Activated T-cell treated with anti-CD3 and anti-CD28 coated beads, Interleukin-2, amount 50 U/mL, for 72 hours (primary cell): Measurements from ENCODE around the gene NRROS. TPM values are rescaled to one million over a fixed set of nuclear protein-coding genes. Genes with fewer than 3 reads are reported as not detected.

ENCODE experiments used
- ATAC-seq, 2 donors: fragments of 150-1000 bp; cut with Tn5 transposase; replicated peaks in 1 of 2; 2 replicates each; pipeline ENCODE4 v1.10.0; 2021; ENCODE audit warnings: moderate library complexity in 2 of 2, mild to moderate bottlenecking in 1 of 2
- DNase-seq, 2 donors: peaks; one replicate each; pipeline ENCODE4 v3.0.0; 2021 to 2022; ENCODE audit warnings: mixed read lengths in 1 of 2
- H3K27ac Mint-ChIP-seq: one replicate; pipeline ENCODE4 v1.8.0; 2022; ENCODE audit warnings: mild to moderate bottlenecking, moderate library complexity, mixed read lengths
- H3K27me3 Mint-ChIP-seq: one replicate; pipeline ENCODE4 v1.8.0; 2022; ENCODE audit warnings: low read depth, mixed read lengths
- H3K36me3 Mint-ChIP-seq, 2 donors: one replicate each; pipeline ENCODE4 v1.8.0; 2022; ENCODE audit warnings: mixed read lengths in 2 of 2, mild to moderate bottlenecking in 1 of 2; ENCODE audit not compliant: insufficient read depth in 2 of 2
- H3K4me1 Mint-ChIP-seq: one replicate; pipeline ENCODE4 v1.8.0; 2022; ENCODE audit warnings: low read depth, mixed read lengths
- H3K4me3 Mint-ChIP-seq, 2 donors: one replicate each; pipeline ENCODE4 v1.8.0; 2022; ENCODE audit warnings: mild to moderate bottlenecking in 2 of 2, mixed read lengths in 2 of 2, moderate library complexity in 2 of 2
- H3K9me3 Mint-ChIP-seq, 2 donors: one replicate each; pipeline ENCODE4 v1.8.0; 2022; ENCODE audit warnings: mixed read lengths in 2 of 2
- total RNA-seq, 2 donors: library from RNA; stranded (reverse); gene quantifications; one replicate each; pipeline ENCODE4 v1.2.3, GENCODE V29; 2022

NRROS gene
- total RNA-seq, 2 donors from 2014 or later = 15.2 to 20.6 TPM

DNA sequence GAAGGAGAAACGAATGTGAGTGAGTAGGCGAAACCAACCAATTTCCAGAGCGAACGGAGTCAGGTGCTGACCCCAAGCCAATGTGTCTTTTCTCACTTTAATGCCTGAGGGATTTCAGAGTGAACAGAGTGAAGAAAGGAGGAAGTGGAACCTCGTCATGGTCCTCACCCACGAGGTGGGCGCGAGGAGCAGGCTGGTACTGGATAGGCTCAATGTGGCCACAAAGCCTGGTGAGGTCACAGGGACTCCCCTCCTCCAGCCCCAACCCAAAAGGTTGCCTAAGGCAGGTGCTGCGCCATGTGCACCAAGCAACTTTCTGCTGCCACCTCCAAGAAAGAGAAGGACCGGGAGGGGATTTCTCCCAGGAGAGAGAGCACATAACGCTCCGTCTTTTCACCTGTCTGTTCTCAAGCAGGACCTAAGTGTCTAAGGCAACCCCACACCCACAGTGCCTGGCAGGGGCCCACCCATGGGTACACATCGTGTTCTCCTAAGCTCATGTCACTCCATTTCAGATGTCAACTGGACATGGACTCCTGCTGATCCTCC lies 3.8 kb downstream of the NRROS start:
- H3K4me3 Mint-ChIP-seq = peak overlapping the region; percentile 83 to 93
- H3K9me3 Mint-ChIP-seq = no peaks in the 10 kb centered on the region
- DNase-seq (peak; percentile 60 to 61), ATAC-seq (peak; percentile 15 to 27)
- peaks cover 2 to 7% of the 10 kb centered on the region in 2 donors for H3K36me3 Mint-ChIP-seq
- peaks cover 74% of the 10 kb centered on the region for H3K4me1 Mint-ChIP-seq
- peak overlapping the region; percentile 96 for H3K27ac Mint-ChIP-seq
- H3K27me3 Mint-ChIP-seq = no peaks in the 10 kb centered on the region

DNA sequence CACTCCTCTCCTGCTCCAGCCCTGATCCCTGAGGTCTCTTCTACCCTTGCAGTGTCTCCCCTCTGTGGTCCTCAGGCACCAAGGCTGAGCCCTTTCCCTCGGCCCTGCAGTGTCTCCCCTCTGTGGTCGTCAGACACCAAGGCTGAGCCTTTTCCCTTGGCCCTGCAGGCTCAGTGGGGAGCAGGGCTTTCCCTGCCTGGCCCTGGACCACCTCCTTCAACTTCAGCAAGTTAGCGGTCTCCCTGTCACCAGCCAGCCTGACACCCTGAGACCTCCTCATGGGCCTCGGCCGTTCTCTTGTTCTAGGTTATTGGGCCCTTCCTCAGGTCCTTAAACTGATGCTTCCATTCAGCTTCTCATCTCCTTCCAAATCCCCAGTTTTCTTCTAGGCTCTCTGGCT lies 4.3 kb downstream of the NRROS start:
- Mint-ChIP-seq H3K4me3 (peak overlapping the region; percentile 36 to 80), H3K4me1 (peaks cover 74% of the 10 kb centered on the region), H3K36me3 (peaks cover 2 to 7% of the 10 kb centered on the region in 2 donors), H3K9me3 (no peaks in the 10 kb centered on the region), H3K27ac (peak overlapping the region; percentile 96), H3K27me3 (no peaks in the 10 kb centered on the region)
- ATAC-seq (no peak), DNase-seq (no peak)

DNA sequence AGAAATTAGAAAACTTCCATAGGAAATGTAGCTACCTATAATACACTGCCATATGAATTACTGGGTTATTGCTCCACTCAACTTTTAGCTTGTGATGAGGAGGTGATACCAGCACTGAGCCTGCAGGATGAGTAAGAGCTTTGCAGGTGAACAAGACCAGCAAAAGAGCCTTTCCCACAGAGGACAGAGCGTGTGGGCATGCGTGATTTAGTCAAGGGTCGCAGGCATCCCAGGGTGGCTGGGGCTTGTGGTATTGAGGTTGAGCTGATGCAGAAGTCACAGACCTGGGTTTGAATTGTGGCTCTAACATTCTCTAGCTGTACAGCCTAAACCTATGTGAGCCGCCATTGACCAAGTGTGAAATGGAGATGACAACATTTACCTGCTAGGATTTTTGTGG lies 5.6 kb downstream of the NRROS start:
- peak; percentile 4 to 38 for ATAC-seq
- peak; percentile 38 to 60 for DNase-seq
- Mint-ChIP-seq H3K4me3 (peak overlapping the region in 1 of 2 donors; percentile 2), H3K27me3 (no peaks in the 10 kb centered on the region), H3K4me1 (peaks cover 67% of the 10 kb centered on the region), H3K9me3 (no peaks in the 10 kb centered on the region), H3K27ac (peak overlapping the region; percentile 14), H3K36me3 (peaks cover 2 to 7% of the 10 kb centered on the region in 2 donors)

DNA sequence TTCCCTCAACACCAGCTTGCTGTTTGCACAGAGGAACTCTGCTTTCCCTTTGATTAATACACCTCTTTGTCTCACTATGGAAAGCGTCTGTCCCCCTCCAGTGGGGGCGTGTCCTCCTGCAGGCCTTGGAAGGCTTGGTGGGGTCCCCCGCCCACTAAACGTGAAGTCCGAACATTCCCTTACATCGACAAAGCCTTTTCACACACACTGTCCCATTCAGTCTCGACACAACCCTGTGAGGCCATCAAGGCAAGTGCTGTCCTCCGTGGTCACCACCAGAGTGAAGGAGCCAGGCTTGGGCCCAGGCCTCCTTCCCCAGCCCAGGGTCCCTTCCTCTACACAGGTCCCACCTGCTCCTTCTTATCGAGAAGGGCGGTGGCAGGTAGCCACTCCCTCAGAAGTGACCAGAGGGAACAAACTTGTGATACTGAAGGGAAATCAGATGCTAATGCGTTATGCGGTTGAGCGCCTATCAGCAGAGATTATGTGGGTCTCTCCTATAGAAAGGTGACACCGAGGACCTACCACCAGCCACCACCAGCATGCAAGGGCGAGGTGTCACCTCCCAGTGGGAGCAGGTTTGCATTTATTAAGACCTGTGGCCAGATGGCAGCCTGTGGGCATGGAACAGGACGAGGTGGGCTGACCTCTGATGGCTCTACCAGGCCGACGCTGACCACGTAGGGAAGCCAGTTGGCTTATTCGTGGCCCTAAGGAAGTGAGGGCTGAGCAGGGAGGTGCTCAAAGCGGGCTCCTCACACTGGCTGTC lies 6.6 kb downstream of the NRROS start:
- Mint-ChIP-seq H3K4me1 (peaks cover 67% of the 10 kb centered on the region), H3K4me3 (no peak overlapping the region)
- ATAC-seq = no peak

DNA sequence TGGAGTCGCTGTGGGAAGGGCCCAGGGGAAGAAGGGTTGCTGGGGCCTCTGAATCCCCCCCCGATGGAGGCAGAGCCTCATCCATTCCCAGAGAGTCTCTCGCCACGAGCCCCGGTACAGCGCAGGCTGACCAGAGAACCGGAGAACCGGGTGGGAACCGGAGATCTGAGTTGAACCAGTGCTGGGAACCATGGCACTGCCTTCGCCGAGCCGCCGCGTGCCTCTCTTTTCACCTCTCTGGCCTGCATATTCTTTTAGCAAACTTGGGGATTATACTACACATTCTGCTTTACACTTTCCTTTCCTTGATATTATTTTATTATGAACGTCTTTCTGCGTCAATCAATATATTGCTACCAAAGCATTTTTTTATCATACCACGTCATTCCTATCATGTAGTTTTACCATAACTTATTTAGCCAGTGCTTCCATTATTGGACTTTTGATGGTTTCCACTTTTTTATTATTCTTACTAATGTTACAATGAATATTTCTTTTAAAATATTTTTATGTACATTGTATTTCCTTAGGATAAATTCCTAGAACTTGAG lies 7.2 kb downstream of the NRROS start:
- DNase-seq (no peak), ATAC-seq (no peak)
- Mint-ChIP-seq H3K4me1 (peaks cover 66% of the 10 kb centered on the region), H3K9me3 (no peaks in the 10 kb centered on the region), H3K27me3 (no peaks in the 10 kb centered on the region), H3K27ac (no peak overlapping the region), H3K4me3 (no peak overlapping the region), H3K36me3 (peaks cover 0 to 9% of the 10 kb centered on the region in 2 donors)

More for the DNA sequence above, 6.6 kb downstream of the NRROS start:
- Mint-ChIP-seq H3K27ac (no peak overlapping the region), H3K36me3 (peaks cover 2 to 8% of the 10 kb centered on the region in 2 donors), H3K27me3 (no peaks in the 10 kb centered on the region), H3K9me3 (no peaks in the 10 kb centered on the region)
- no peak for DNase-seq

DNA sequence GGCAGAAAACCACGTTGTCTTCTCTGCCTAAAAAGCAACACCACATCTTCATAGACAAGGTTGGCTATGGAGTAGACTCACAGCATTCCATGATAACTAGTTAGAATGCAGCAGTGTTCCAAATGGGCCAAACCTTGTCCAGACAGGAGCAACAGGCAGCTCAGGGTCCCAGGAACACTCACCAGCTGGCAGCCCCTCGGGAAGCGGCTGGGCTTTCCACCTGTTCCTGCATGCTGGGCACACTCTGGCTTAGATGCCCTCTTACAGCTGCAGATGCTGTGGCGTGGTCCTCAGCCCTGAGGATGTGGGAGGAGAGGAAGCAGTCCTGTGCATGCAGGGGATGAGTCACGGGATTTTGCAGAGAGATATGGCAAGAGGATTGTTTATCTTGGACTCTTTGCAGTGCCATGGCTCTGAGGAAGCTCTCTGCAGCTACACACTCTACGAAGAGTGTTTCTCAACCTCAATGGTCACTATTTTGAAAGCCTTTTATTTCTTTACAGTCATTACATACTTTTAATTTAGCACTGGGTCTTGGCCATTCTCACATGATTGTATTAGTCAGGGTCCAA lies 11.3 kb downstream of the NRROS start:
- Mint-ChIP-seq H3K27me3 (no peaks in the 10 kb centered on the region), H3K4me1 (peaks cover 37% of the 10 kb centered on the region), H3K27ac (peak overlapping the region; percentile 89), H3K4me3 (peak overlapping the region in 1 of 2 donors; percentile 6), H3K36me3 (peaks cover 0 to 8% of the 10 kb centered on the region in 2 donors), H3K9me3 (no peaks in the 10 kb centered on the region)
- DNase-seq (no peak), ATAC-seq (peak; percentile 56 to 73)

DNA sequence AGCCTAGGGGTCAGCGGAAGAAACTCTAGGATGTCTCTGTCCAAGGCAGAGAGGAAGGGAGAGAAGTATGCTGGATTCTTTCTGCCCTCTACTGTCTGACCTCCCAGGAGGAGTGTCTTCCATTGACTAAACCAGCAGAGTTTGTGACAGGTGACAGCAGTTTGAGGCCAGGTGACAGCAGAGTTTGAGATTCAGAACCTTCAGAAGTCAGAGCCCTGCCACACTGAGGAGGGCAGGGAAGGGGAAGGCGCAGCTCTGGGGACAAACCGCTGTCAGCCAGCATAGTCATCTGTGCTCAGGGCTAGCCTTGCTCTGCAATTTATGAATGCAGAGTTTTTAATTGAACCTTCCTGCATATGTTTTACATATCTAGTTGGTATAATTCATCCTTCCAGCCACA lies 12.3 kb downstream of the NRROS start:
- Mint-ChIP-seq H3K27ac (peak overlapping the region; percentile 64), H3K4me3 (no peak overlapping the region), H3K27me3 (no peaks in the 10 kb centered on the region), H3K9me3 (no peaks in the 10 kb centered on the region), H3K36me3 (peaks cover 0 to 7% of the 10 kb centered on the region in 2 donors), H3K4me1 (peaks cover 31% of the 10 kb centered on the region)
- ATAC-seq (no peak), DNase-seq (no peak)

DNA sequence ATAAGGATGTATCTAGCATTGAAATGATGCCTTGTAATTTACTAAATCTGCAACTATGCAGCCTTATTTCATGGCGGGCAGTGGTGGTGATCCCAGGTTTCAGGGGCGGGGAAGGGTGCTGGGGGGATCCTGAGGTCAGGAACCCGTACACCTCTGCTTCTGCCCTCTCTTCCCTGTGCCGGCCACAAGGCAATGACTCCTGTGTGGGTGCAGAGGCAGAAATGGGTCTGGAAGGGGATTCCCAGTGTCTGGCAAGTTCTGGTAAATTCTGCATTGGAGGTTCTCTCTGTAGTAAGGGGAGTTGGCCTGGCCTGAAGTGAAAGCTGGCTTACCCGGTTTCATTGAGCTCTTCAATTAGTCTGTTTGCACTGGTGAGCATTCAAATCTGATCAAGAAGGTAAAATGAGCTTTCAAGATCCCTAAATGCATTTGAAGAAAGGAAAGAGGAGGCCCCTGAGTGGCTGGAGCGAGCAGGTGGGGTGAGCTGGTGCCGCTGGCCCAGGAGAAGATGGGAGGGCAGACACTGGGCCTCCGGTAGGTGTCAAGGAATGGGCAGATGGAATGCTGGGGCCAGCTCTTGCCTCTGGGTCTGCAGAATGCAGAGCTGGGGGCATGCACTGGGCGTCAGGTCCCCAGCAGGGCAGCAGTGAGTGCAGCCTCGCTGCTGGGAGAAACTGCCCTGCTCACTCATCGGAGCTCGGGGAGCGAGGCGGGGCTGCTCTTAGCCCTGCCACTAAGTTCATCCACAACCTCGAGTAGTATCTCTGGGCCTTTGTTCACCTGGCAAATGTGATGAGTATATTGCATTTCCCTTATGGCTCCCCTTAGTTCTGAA lies 13.7 kb downstream of the NRROS start:
- H3K36me3 Mint-ChIP-seq = peaks cover 0 to 6% of the 10 kb centered on the region in 2 donors
- ATAC-seq = no peak
- H3K27me3 Mint-ChIP-seq = no peaks in the 10 kb centered on the region
- H3K4me1 Mint-ChIP-seq = peaks cover 30% of the 10 kb centered on the region
- peak overlapping the region; percentile 47 for H3K27ac Mint-ChIP-seq
- no peak overlapping the region for H3K4me3 Mint-ChIP-seq
- DNase-seq = no peak
- no peaks in the 10 kb centered on the region for H3K9me3 Mint-ChIP-seq

DNA sequence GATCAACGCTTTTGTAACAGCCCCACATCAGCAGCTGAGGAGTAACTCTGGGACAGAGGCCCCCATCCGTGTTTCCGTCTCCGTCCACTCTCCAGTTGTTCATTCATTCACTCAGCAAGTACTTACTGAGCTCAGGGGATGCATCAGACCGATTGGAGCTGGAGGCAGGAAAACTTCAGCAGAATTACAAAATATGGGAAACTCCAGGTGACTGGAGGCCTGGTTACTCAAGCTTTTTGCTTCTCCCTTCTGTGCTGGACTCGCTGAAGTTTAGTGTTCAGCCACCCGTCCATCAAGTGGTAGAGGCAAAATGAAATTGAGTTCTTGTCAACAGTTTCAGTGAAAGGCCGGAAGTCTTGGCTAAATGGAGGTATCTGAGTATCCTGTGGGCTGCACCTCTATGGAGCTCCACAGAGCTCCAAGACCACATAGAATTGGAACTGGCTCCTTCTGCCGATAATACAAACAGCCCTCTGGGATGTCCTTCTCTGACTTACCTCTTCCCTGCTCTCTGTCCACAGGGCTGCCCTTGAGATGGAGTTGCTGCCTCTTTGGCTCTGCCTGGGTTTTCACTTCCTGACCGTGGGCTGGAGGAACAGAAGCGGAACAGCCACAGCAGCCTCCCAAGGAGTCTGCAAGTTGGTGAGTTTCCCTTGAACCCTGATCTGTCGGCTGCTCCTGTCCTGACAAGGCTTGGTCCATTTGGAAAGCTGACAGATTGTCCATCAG lies 14.7 kb downstream of the NRROS start:
- DNase-seq = no peak
- Mint-ChIP-seq H3K4me3 (no peak overlapping the region), H3K4me1 (peaks cover 27% of the 10 kb centered on the region), H3K27me3 (no peaks in the 10 kb centered on the region), H3K36me3 (peaks cover 0 to 8% of the 10 kb centered on the region in 2 donors), H3K9me3 (no peaks in the 10 kb centered on the region), H3K27ac (no peak overlapping the region)
- ATAC-seq = no peak

DNA sequence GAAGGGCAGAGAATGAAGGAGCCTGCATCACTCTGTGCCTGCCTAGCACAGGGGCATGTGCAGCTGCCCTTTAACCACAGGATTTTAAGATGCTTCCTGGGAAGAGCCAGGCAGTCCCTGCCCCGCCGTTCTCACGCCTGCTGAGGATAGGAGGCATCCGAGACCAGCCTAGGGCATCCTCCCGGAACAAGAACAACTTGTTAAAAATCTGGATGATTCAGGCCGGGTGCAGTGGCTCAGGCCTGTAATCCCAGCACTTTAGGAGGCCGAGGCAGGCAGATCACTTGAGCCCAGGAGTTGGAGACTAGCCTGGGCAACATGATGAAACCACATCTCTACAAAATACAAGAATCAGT lies 15.2 kb downstream of the NRROS start:
- no peaks in the 10 kb centered on the region for H3K27me3 Mint-ChIP-seq
- no peak overlapping the region for H3K27ac Mint-ChIP-seq
- peaks cover 0 to 8% of the 10 kb centered on the region in 2 donors for H3K36me3 Mint-ChIP-seq
- no peaks in the 10 kb centered on the region for H3K9me3 Mint-ChIP-seq
- H3K4me1 Mint-ChIP-seq = peaks cover 27% of the 10 kb centered on the region
- no peak for DNase-seq
- no peak for ATAC-seq
- no peak overlapping the region for H3K4me3 Mint-ChIP-seq

DNA sequence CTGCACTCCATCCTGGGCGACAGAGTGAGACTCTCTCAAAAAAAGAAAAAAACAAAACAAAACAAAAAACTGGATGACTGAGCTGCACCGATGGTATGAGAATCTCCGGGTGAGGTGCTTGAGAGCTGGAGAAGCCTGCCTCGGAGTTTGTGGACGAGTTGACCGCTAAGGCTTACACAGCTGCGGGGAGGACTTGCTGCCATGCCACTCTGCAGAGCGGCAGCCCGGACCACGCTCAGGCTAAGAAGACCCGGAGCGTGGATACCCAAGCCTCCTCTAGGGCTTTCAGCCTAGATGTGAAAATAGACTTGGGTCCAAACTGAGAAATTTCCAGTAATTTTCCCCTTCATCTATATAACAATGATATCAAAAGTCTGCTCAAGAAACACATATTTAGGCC lies 16.0 kb downstream of the NRROS start:
- no peak overlapping the region for H3K4me3 Mint-ChIP-seq
- H3K36me3 Mint-ChIP-seq = peaks cover 0 to 8% of the 10 kb centered on the region in 2 donors
- peaks cover 21% of the 10 kb centered on the region for H3K4me1 Mint-ChIP-seq
- no peaks in the 10 kb centered on the region for H3K27me3 Mint-ChIP-seq
- DNase-seq (no peak), ATAC-seq (no peak)
- H3K27ac Mint-ChIP-seq = no peak overlapping the region
- no peaks in the 10 kb centered on the region for H3K9me3 Mint-ChIP-seq

DNA sequence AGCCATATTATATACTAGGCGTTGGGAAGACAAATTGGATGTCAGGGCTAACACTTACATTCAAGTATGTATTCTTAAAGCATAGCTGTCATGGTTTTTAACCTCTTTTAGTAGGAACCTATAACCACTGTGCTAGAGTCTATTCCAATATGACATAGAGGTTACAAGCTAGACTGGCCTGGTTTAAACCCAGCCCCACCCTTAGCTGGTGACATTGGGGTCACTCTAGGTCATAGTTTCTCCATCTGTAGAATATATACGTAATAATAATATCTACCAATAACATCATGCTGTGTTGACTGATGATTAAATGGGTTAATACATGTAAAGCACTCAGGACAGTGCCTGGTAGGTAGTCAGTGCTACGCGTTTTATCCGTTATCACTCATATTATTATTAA lies 16.7 kb downstream of the NRROS start:
- H3K27ac Mint-ChIP-seq = no peak overlapping the region
- no peaks in the 10 kb centered on the region for H3K9me3 Mint-ChIP-seq
- DNase-seq = no peak
- no peaks in the 10 kb centered on the region for H3K27me3 Mint-ChIP-seq
- no peak for ATAC-seq
- peaks cover 14% of the 10 kb centered on the region for H3K4me1 Mint-ChIP-seq
- H3K4me3 Mint-ChIP-seq = no peak overlapping the region
- H3K36me3 Mint-ChIP-seq = peaks cover 0 to 7% of the 10 kb centered on the region in 2 donors
